Tibial nerve (tissue), 4 donors: Measurements from ENCODE around the gene NDEL1.

ENCODE experiments used
- CTCF ChIP-seq, 5 experiments: fragments of 200-600 bp in 3 of 5; fragments of 450-650 bp in 2 of 5; sonication (generic) in 3 of 5; IDR thresholded peaks; one replicate each; pipeline ENCODE4 v1.5.1; 2016 to 2019; ENCODE audit warnings: antibody characterized with exemption in 5 of 5, mild to moderate bottlenecking in 3 of 5, moderate library complexity in 2 of 5
- EP300 ChIP-seq, 2 donors: sonication (generic); formaldehyde crosslinking; IDR thresholded peaks; one replicate each; pipeline ENCODE4 v1.6.1; 2017; ENCODE audit warnings: antibody characterized with exemption in 2 of 2, mild to moderate bottlenecking in 1 of 2
- POLR2A ChIP-seq, 2 donors: fragments of 450-650 bp; IDR thresholded peaks; one replicate each; pipeline ENCODE4 v1.6.1; 2017; ENCODE audit warnings: antibody characterized with exemption in 2 of 2, mild to moderate bottlenecking in 2 of 2, moderate library complexity in 2 of 2

GRCh38 chr17:8496081-8496480 lies 60.4 kb downstream of the NDEL1 start:
- TF ChIP-seq CTCF (IDR thresholded peaks at IDR 0.05) (no peak), POLR2A (IDR thresholded peaks at IDR 0.05) (no peak), EP300 (IDR thresholded peaks at IDR 0.05) (no peak)
